ENCODE measurements around the gene RNF166. TPM values are rescaled to one million over a fixed set of nuclear protein-coding genes. Genes with fewer than 3 reads are reported as not detected.

RNF166 gene
- total and polyA plus RNA-seq, 4 donors, result 6.5 to 9.1 (median 7.6) TPM

GRCh38 chr16:88681709-88682451, 24.3 kb downstream of the RNF166 start (continued):
- TF ChIP-seq, protein P1, sequence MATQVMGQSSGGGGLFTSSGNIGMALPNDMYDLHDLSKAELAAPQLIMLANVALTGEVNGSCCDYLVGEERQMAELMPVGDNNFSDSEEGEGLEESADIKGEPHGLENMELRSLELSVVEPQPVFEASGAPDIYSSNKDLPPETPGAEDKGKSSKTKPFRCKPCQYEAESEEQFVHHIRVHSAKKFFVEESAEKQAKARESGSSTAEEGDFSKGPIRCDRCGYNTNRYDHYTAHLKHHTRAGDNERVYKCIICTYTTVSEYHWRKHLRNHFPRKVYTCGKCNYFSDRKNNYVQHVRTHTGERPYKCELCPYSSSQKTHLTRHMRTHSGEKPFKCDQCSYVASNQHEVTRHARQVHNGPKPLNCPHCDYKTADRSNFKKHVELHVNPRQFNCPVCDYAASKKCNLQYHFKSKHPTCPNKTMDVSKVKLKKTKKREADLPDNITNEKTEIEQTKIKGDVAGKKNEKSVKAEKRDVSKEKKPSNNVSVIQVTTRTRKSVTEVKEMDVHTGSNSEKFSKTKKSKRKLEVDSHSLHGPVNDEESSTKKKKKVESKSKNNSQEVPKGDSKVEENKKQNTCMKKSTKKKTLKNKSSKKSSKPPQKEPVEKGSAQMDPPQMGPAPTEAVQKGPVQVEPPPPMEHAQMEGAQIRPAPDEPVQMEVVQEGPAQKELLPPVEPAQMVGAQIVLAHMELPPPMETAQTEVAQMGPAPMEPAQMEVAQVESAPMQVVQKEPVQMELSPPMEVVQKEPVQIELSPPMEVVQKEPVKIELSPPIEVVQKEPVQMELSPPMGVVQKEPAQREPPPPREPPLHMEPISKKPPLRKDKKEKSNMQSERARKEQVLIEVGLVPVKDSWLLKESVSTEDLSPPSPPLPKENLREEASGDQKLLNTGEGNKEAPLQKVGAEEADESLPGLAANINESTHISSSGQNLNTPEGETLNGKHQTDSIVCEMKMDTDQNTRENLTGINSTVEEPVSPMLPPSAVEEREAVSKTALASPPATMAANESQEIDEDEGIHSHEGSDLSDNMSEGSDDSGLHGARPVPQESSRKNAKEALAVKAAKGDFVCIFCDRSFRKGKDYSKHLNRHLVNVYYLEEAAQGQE (IDR thresholded peaks at IDR 0.05), result no peak
- TF ChIP-seq TAF1 (conservative IDR thresholded peaks at IDR 0.05), result no peak
- no peak for TF ChIP-seq NR2F2 (IDR thresholded peaks at IDR 0.05)
- no peak for TF ChIP-seq ATF3 (IDR thresholded peaks at IDR 0.05)

- no peaks in the 10 kb centered on the region for H3K36me3 ChIP-seq (ENCODE audit: control insufficient read depth in 4 of 4, insufficient read depth in 3 of 4, low read depth in 1 of 4, low read length in 3 of 4)
- peaks cover 7 to 21% (median 9%) of the 10 kb centered on the region in 4 donors for H3K4me1 ChIP-seq (ENCODE audit: control insufficient read depth in 4 of 4, insufficient read depth in 4 of 4, low read length in 3 of 4)
- H3K27me3 ChIP-seq (ENCODE audit: control insufficient read depth in 4 of 4, insufficient read depth in 4 of 4, low read length in 3 of 4), result no peaks in the 10 kb centered on the region
- DNase-seq (ENCODE audit: low spot score), result no peak
- TF ChIP-seq HNF4A (conservative IDR thresholded peaks at IDR 0.05) (no peak), CTCF (IDR thresholded peaks at IDR 0.05; ENCODE audit: low read depth, low read length, missing input control) (peak; percentile 38), RAD21 (IDR thresholded peaks at IDR 0.05) (peak in 1 of 2 donors; percentile 69), GABPA (IDR thresholded peaks at IDR 0.05 in 1 of 2, conservative IDR thresholded peaks at IDR 0.05 in 1 of 2) (no peak)
- no peaks in the 10 kb centered on the region for H3K9me3 ChIP-seq (ENCODE audit: control insufficient read depth in 4 of 4, low read length in 3 of 4)
- no peak overlapping the region for H3K9ac ChIP-seq (ENCODE audit: low read depth in 1 of 2, low read length in 2 of 2)
- no peak overlapping the region for H3K27ac ChIP-seq (ENCODE audit: low read depth in 1 of 2, low read length in 2 of 2)
- H3K4me3 ChIP-seq (ENCODE audit: low read depth in 1 of 3, low read length in 3 of 3), result no peak overlapping the region
- 59% methylated on average over 31 of the region's 31 CpGs for WGBS
Measured at GRCh38 chr16:88681084-88681680, 25.0 kb downstream of the RNF166 start.

DNA sequence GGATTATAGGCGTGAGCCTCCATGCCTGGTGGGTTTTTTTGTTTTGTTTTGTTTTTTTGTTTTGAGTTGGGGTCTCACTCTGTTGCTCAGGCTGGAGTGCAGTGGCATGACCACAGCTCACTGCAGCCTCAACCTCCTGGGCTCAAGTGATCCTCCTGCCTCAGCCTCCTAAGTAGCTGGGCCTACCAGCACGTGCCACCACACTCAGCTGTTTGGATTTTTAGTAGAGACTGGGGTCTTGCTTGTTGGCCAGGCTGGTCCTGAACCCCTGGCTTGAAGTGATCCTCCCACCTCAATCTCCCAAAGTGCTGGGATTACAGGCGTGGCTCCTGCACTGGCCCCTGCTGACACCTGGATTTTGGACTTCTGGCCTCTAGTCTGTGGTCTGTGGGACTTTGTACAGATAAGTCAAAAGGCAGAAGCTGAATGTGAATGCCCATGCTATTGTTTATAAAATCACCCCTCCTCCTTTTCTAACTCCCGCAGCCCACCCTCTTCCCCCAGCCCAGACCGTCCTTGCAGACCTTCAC, 25.6 kb downstream of the RNF166 start:
- Histone ChIP-seq H3K36me3 (ENCODE audit: control insufficient read depth in 4 of 4, insufficient read depth in 3 of 4, low read depth in 1 of 4, low read length in 3 of 4) (no peaks in the 10 kb centered on the region), H3K27me3 (ENCODE audit: control insufficient read depth in 4 of 4, insufficient read depth in 4 of 4, low read length in 3 of 4) (no peaks in the 10 kb centered on the region), H3K9ac (ENCODE audit: low read depth in 1 of 2, low read length in 2 of 2) (no peak overlapping the region), H3K9me3 (ENCODE audit: control insufficient read depth in 4 of 4, low read length in 3 of 4) (no peaks in the 10 kb centered on the region), H3K4me3 (ENCODE audit: low read depth in 1 of 3, low read length in 3 of 3) (no peak overlapping the region), H3K4me1 (ENCODE audit: control insufficient read depth in 4 of 4, insufficient read depth in 4 of 4, low read length in 3 of 4) (peaks cover 3 to 15% (median 4%) of the 10 kb centered on the region in 4 donors), H3K27ac (ENCODE audit: low read depth in 1 of 2, low read length in 2 of 2) (no peak overlapping the region)
- DNase-seq (ENCODE audit: low spot score), result no peak
- TF ChIP-seq HNF4A (conservative IDR thresholded peaks at IDR 0.05), result peak; percentile 26 to 51
- TF ChIP-seq FOXA1 (IDR thresholded peaks at IDR 0.05), result no peak
- WGBS, result 90% methylated on average over 5 of the region's 5 CpGs
